ENCODE data around the gene RYR2. TPM values are rescaled to one million over a fixed set of nuclear protein-coding genes. Genes with fewer than 3 reads are reported as not detected.

RYR2 gene
- total RNA-seq, 3 donors from 2014 or later: 0.16 to 0.59 (median 0.33) TPM

GRCh38 chr1:237467320-237467719 is 425.3 kb downstream of the RYR2 start:
- Histone ChIP-seq H3K36me3 (no peaks in the 10 kb centered on the region), H3K27ac (no peak overlapping the region), H3K4me3 (no peak overlapping the region), H3K27me3 (no peaks in the 10 kb centered on the region), H3K4me1 (no peaks in the 10 kb centered on the region), H3K9me3 (no peaks in the 10 kb centered on the region)
- intact Hi-C loops (cut with DNase I; ENCODE audit: low total_unique reads): no loop called here
- no peak for DNase-seq (ENCODE audit: low spot score in 2 of 2)
- TF ChIP-seq POLR2AphosphoS5 (IDR thresholded peaks at IDR 0.05): no peak
- TF ChIP-seq POLR2A (IDR thresholded peaks at IDR 0.05): no peak
- TF ChIP-seq CTCF (IDR thresholded peaks at IDR 0.05): no peak

GRCh38 chr1:237470712-237471338 is 428.8 kb downstream of the RYR2 start:
- Histone ChIP-seq H3K27ac (no peak overlapping the region), H3K4me1 (no peaks in the 10 kb centered on the region), H3K27me3 (no peaks in the 10 kb centered on the region), H3K9me3 (no peaks in the 10 kb centered on the region), H3K4me3 (no peak overlapping the region), H3K36me3 (no peaks in the 10 kb centered on the region)
- TF ChIP-seq CTCF (IDR thresholded peaks at IDR 0.05) (no peak), POLR2AphosphoS5 (IDR thresholded peaks at IDR 0.05) (no peak), POLR2A (IDR thresholded peaks at IDR 0.05) (no peak)
- no peak for DNase-seq (ENCODE audit: low spot score in 2 of 2)
- intact Hi-C loops (cut with DNase I; ENCODE audit: low total_unique reads): no loop called here

GRCh38 chr1:237471377-237471776 is 429.4 kb downstream of the RYR2 start:
- H3K27ac ChIP-seq: no peak overlapping the region
- intact Hi-C loops (cut with DNase I; ENCODE audit: low total_unique reads): no loop called here
- no peak for DNase-seq (ENCODE audit: low spot score in 2 of 2)
- no peaks in the 10 kb centered on the region for H3K4me1 ChIP-seq
- no peaks in the 10 kb centered on the region for H3K9me3 ChIP-seq
- no peaks in the 10 kb centered on the region for H3K36me3 ChIP-seq
- H3K27me3 ChIP-seq: no peaks in the 10 kb centered on the region
- TF ChIP-seq POLR2A (IDR thresholded peaks at IDR 0.05) (no peak), POLR2AphosphoS5 (IDR thresholded peaks at IDR 0.05) (no peak), CTCF (IDR thresholded peaks at IDR 0.05) (no peak)
- no peak overlapping the region for H3K4me3 ChIP-seq

GRCh38 chr1:237471956-237472355 is 430.0 kb downstream of the RYR2 start:
- no peaks in the 10 kb centered on the region for H3K36me3 ChIP-seq
- H3K4me3 ChIP-seq: no peak overlapping the region
- no peaks in the 10 kb centered on the region for H3K9me3 ChIP-seq

GRCh38 chr1:237473854-237474253 is 431.9 kb downstream of the RYR2 start:
- intact Hi-C loops (cut with DNase I; ENCODE audit: low total_unique reads): no loop called here
- no peaks in the 10 kb centered on the region for H3K27me3 ChIP-seq
- H3K36me3 ChIP-seq: no peaks in the 10 kb centered on the region
- H3K4me1 ChIP-seq: no peaks in the 10 kb centered on the region
- H3K27ac ChIP-seq: no peak overlapping the region
- no peak overlapping the region for H3K4me3 ChIP-seq
- H3K9me3 ChIP-seq: no peaks in the 10 kb centered on the region
- no peak for DNase-seq (ENCODE audit: low spot score in 2 of 2)
- no peak for TF ChIP-seq CTCF (IDR thresholded peaks at IDR 0.05)
- no peak for TF ChIP-seq POLR2A (IDR thresholded peaks at IDR 0.05)
- no peak for TF ChIP-seq POLR2AphosphoS5 (IDR thresholded peaks at IDR 0.05)

More at GRCh38 chr1:237471956-237472355, 430.0 kb downstream of the RYR2 start:
- intact Hi-C loops (cut with DNase I; ENCODE audit: low total_unique reads): no loop called here
- Histone ChIP-seq H3K27ac (no peak overlapping the region), H3K27me3 (no peaks in the 10 kb centered on the region), H3K4me1 (no peaks in the 10 kb centered on the region)
- TF ChIP-seq CTCF (IDR thresholded peaks at IDR 0.05): no peak
- TF ChIP-seq POLR2A (IDR thresholded peaks at IDR 0.05): no peak
- no peak for TF ChIP-seq POLR2AphosphoS5 (IDR thresholded peaks at IDR 0.05)
- no peak for DNase-seq (ENCODE audit: low spot score in 2 of 2)

All from breast epithelium (tissue), 4 donors.